ENCODE data around the gene PPP1R3A.

DNA sequence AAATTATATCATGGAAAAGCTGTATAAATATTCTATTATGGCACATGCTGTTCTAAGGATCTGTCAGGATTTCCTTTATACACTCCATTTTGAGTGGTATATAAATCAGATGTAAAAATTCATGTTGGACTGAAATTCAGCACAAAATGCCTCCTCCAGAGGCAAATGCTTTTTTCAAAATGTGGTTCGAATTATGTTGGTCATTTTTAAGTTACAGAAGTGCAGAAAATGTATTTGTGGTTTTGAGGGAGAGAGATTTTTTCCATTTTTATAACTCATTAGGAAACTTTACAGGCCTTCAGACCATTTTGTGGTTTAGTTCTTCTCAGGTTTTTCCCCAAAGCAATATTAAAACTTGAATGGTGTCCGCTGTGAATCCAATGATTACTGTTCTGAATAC is 2.9 kb downstream of the PPP1R3A start:
- TF ChIP-seq EZH2 (IDR thresholded peaks at IDR 0.05; ENCODE audit: insufficient read depth, poor library complexity, severe bottlenecking), result no peak
- TF ChIP-seq EZH2phosphoT487 (IDR thresholded peaks at IDR 0.05; ENCODE audit: insufficient read depth, low read depth), result no peak
